ENCODE data around the gene SOX6.

GRCh38 chr11:15969281-15969680 is 387.1 kb downstream of the SOX6 start:
- TF ChIP-seq POLR2A (IDR thresholded peaks at IDR 0.05), result peak; percentile 50
- no peak for TF ChIP-seq CTCF (IDR thresholded peaks at IDR 0.05)

Data from right lobe of liver (tissue), 4 donors.